HAP-1 (cell line): ENCODE measurements around the gene TRMT1.

Source experiments
- DNase-seq, 2 experiments: peaks; one replicate each; pipeline ENCODE4 v3.0.0-alpha.2; 2016 to 2020; ENCODE audit warnings: low spot score in 2 of 2
- H3K27me3 ChIP-seq: fragments of 250-450 bp; sonication (Bioruptor Pico); 2 replicates; pipeline ENCODE4 v1.5.1; 2020; ENCODE audit warnings: low read depth, mild to moderate bottlenecking, moderate library complexity
- H3K36me3 ChIP-seq: fragments of 250-450 bp; sonication (Bioruptor Pico); replicated peaks from 2 replicates; pipeline ENCODE4 v1.5.1; 2020; ENCODE audit warnings: mild to moderate bottlenecking
- H3K4me1 ChIP-seq: fragments of 250-450 bp; sonication (Bioruptor Pico); 2 replicates; pipeline ENCODE4 v1.5.1; 2020; ENCODE audit warnings: mild to moderate bottlenecking
- H3K4me3 ChIP-seq: fragments of 250-450 bp; sonication (Bioruptor Pico); 2 replicates; pipeline ENCODE4 v1.5.1; 2020; ENCODE audit warnings: mild to moderate bottlenecking, moderate library complexity
- H3K9me3 ChIP-seq: fragments of 250-450 bp; sonication (Bioruptor Pico); 2 replicates; pipeline ENCODE4 v1.5.1; 2020; ENCODE audit warnings: mild to moderate bottlenecking, moderate library complexity
- in situ Hi-C: fragments of 300-500 bp; cut with MboI; formaldehyde crosslinking; loops from 3 replicates; pipeline ENCODE4 v1.14.3; 2020; ENCODE audit warnings: low sequenced_read_pairs, inconsistent platforms, mixed read lengths

TRMT1 gene

GRCh38 chr19:13056052-13056660, 60.4 kb downstream of the TRMT1 start:
- in situ Hi-C loops = loop anchor here (5.0 kb wide), 1 partner anchor 69 kb away; no protein-coding TSS in a partner anchor
- no peak for DNase-seq

GRCh38 chr19:13055213-13056051, 61.1 kb downstream of the TRMT1 start:
- peaks cover 16% of the 10 kb centered on the region for H3K4me1 ChIP-seq
- H3K36me3 ChIP-seq = no peaks in the 10 kb centered on the region
- in situ Hi-C loops = loop anchor here (5.0 kb wide), 1 partner anchor 68 kb away; no protein-coding TSS in a partner anchor
- H3K9me3 ChIP-seq = no peaks in the 10 kb centered on the region
- no peak for DNase-seq
- no peak overlapping the region for H3K4me3 ChIP-seq
- H3K27me3 ChIP-seq = no peaks in the 10 kb centered on the region

More at GRCh38 chr19:13056052-13056660, 60.4 kb downstream of the TRMT1 start:
- Histone ChIP-seq H3K4me1 (peaks cover 22% of the 10 kb centered on the region), H3K36me3 (no peaks in the 10 kb centered on the region), H3K4me3 (no peak overlapping the region), H3K9me3 (no peaks in the 10 kb centered on the region), H3K27me3 (no peaks in the 10 kb centered on the region)
